MM.1S (cell line): Measurements from ENCODE around the gene CCBE1.

Experiments
- DNase-seq: peaks from one replicate; pipeline ENCODE4 v3.0.0-alpha.2; 2015
- H2AFZ ChIP-seq: fragments of 300-600 bp; sonication (generic); 2 replicates; pipeline ENCODE4 v1.6.0; 2016; ENCODE audit warnings: antibody characterized with exemption, low read length
- H3F3A ChIP-seq: fragments of 300-600 bp; sonication (generic); 2 replicates; pipeline ENCODE4 v1.6.1; 2016; ENCODE audit warnings: mild to moderate bottlenecking, antibody characterized with exemption, low read length, moderate library complexity, mixed read lengths; ENCODE audit not compliant: insufficient read depth
- H3K27ac ChIP-seq: fragments of 300-600 bp; sonication (generic); 2 replicates; pipeline ENCODE4 v1.5.1; 2016; ENCODE audit warnings: mild to moderate bottlenecking, low read length
- H3K27me3 ChIP-seq: fragments of 300-600 bp; sonication (generic); replicated peaks from 2 replicates; pipeline ENCODE4 v1.6.0; 2016; ENCODE audit warnings: low read length; ENCODE audit not compliant: insufficient read depth
- H3K36me3 ChIP-seq: fragments of 300-600 bp; sonication (generic); replicated peaks from 2 replicates; pipeline ENCODE4 v1.6.1; 2016; ENCODE audit warnings: mild to moderate bottlenecking, low read length, mixed read lengths; ENCODE audit not compliant: insufficient read depth
- H3K4me1 ChIP-seq: fragments of 300-600 bp; sonication (generic); 2 replicates; pipeline ENCODE4 v1.6.1; 2016; ENCODE audit warnings: low read length, mixed read lengths
- H3K4me2 ChIP-seq: fragments of 300-600 bp; sonication (generic); 2 replicates; pipeline ENCODE4 v1.6.0; 2016; ENCODE audit warnings: low read depth, low read length
- H3K4me3 ChIP-seq: fragments of 300-600 bp; sonication (generic); 2 replicates; pipeline ENCODE4 v1.5.1; 2016; ENCODE audit warnings: low read length, mixed read lengths
- H3K79me2 ChIP-seq: fragments of 300-600 bp; sonication (generic); 2 replicates; pipeline ENCODE4 v1.6.1; 2016; ENCODE audit warnings: mixed run types, low read length, mixed read lengths
- H3K9ac ChIP-seq: fragments of 300-600 bp; sonication (generic); 2 replicates; pipeline ENCODE4 v1.6.1; 2016; ENCODE audit warnings: low read length, mixed read lengths
- H3K9me2 ChIP-seq: fragments of 300-600 bp; sonication (generic); replicated peaks from 2 replicates; pipeline ENCODE4 v1.6.1; 2016; ENCODE audit warnings: mild to moderate bottlenecking, low read length, mixed read lengths; ENCODE audit not compliant: insufficient read depth
- H3K9me3 ChIP-seq: fragments of 300-600 bp; sonication (generic); replicated peaks from 2 replicates; pipeline ENCODE4 v1.6.1; 2016; ENCODE audit warnings: mild to moderate bottlenecking, low read length, mixed read lengths; ENCODE audit not compliant: insufficient read depth
- H4K20me1 ChIP-seq: fragments of 300-600 bp; sonication (generic); 2 replicates; pipeline ENCODE4 v1.6.1; 2016; ENCODE audit warnings: mild to moderate bottlenecking, low read length, moderate library complexity, mixed read lengths; ENCODE audit not compliant: insufficient read depth
- EZH2 ChIP-seq: fragments of 300-600 bp; sonication (generic); optimal IDR thresholded peaks from 2 replicates; pipeline ENCODE3; 2017; ENCODE audit warnings: low read depth, mild to moderate bottlenecking, antibody characterized with exemption, low read length, mixed read lengths
- EZH2phosphoT487 ChIP-seq: fragments of 300-600 bp; sonication (generic); IDR thresholded peaks from 2 replicates; pipeline ENCODE4 v1.6.1; 2018; ENCODE audit warnings: antibody characterized with exemption, low read length
- TF ChIP-seq, protein P1 (sequence below): fragments of 300-600 bp; sonication (generic); IDR thresholded peaks from 2 replicates; pipeline ENCODE4 v1.5.1; 2016; ENCODE audit warnings: antibody characterized with exemption, low read length, mixed read lengths

CCBE1 gene

GRCh38 chr18:59477849-59478248 lies 219.4 kb downstream of the CCBE1 start:
- Histone ChIP-seq H3K9ac (no peak overlapping the region), H3K79me2 (no peaks in the 10 kb centered on the region), H3K9me3 (no peaks in the 10 kb centered on the region), H3F3A (no peaks in the 10 kb centered on the region), H3K4me2 (no peak overlapping the region), H3K4me3 (no peak overlapping the region), H3K9me2 (no peaks in the 10 kb centered on the region), H3K27ac (no peak overlapping the region), H3K4me1 (no peaks in the 10 kb centered on the region), H3K36me3 (no peaks in the 10 kb centered on the region), H4K20me1 (no peaks in the 10 kb centered on the region), H2AFZ (no peak overlapping the region), H3K27me3 (no peaks in the 10 kb centered on the region)
- DNase-seq, result no peak
- TF ChIP-seq EZH2 (no peak), EZH2phosphoT487 (no peak)
- TF ChIP-seq, protein P1, sequence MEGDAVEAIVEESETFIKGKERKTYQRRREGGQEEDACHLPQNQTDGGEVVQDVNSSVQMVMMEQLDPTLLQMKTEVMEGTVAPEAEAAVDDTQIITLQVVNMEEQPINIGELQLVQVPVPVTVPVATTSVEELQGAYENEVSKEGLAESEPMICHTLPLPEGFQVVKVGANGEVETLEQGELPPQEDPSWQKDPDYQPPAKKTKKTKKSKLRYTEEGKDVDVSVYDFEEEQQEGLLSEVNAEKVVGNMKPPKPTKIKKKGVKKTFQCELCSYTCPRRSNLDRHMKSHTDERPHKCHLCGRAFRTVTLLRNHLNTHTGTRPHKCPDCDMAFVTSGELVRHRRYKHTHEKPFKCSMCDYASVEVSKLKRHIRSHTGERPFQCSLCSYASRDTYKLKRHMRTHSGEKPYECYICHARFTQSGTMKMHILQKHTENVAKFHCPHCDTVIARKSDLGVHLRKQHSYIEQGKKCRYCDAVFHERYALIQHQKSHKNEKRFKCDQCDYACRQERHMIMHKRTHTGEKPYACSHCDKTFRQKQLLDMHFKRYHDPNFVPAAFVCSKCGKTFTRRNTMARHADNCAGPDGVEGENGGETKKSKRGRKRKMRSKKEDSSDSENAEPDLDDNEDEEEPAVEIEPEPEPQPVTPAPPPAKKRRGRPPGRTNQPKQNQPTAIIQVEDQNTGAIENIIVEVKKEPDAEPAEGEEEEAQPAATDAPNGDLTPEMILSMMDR, result no peak

GRCh38 chr18:59470561-59471121 lies 226.6 kb downstream of the CCBE1 start:
- no peak overlapping the region for H2AFZ ChIP-seq
- H3K4me1 ChIP-seq, result no peaks in the 10 kb centered on the region
- DNase-seq, result no peak
- TF ChIP-seq EZH2phosphoT487, result no peak
- TF ChIP-seq EZH2, result no peak
- TF ChIP-seq, protein P1, result no peak
- H3K9me2 ChIP-seq, result no peaks in the 10 kb centered on the region
- no peaks in the 10 kb centered on the region for H3F3A ChIP-seq
- no peaks in the 10 kb centered on the region for H3K9me3 ChIP-seq
- no peak overlapping the region for H3K4me2 ChIP-seq
- H4K20me1 ChIP-seq, result no peaks in the 10 kb centered on the region
- no peak overlapping the region for H3K4me3 ChIP-seq
- no peak overlapping the region for H3K27ac ChIP-seq
- H3K79me2 ChIP-seq, result no peaks in the 10 kb centered on the region
- H3K36me3 ChIP-seq, result no peaks in the 10 kb centered on the region
- no peak overlapping the region for H3K9ac ChIP-seq
- no peaks in the 10 kb centered on the region for H3K27me3 ChIP-seq

DNA sequence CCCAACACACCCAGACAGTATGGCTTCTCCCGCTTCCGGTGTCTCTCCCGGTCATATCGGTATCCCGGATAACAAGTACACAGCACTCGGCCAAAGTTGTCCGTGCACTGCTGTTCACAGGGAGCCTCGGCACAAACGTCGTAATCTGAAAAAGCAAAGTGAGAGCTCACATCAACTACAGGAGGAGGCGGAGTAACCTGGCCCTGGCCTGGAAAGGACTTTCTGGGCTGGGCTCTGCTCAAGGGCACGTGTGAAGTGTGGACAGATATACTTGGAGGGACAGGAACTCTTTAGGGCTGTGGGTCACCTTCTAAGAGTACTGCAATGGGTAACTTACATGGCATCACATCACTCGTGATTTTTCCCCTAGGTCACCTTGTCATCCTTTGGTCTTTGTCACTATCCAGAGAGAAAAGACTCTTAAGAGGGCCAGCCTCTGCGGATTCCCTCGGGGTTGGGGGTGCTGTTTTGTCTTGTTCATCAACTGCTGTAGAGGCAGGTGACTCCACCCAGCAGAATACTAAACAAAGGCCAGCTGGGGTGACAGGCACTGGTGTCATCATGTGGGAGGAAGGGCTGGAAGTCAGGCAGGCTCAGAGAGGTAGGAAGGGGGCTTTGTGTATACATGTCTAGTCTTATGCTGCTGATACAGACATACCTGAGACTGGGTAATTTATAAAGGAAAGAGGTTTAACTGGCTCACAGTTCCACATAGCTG lies 227.6 kb downstream of the CCBE1 start:
- Histone ChIP-seq H3K36me3 (no peaks in the 10 kb centered on the region), H3K79me2 (no peaks in the 10 kb centered on the region), H3K9ac (no peak overlapping the region), H3K4me3 (no peak overlapping the region), H4K20me1 (no peaks in the 10 kb centered on the region), H3K4me2 (no peak overlapping the region), H3F3A (no peaks in the 10 kb centered on the region), H3K27ac (no peak overlapping the region), H2AFZ (no peak overlapping the region), H3K9me3 (no peaks in the 10 kb centered on the region), H3K9me2 (no peaks in the 10 kb centered on the region), H3K27me3 (no peaks in the 10 kb centered on the region), H3K4me1 (no peaks in the 10 kb centered on the region)
- TF ChIP-seq, protein P1, result no peak
- TF ChIP-seq EZH2 (no peak), EZH2phosphoT487 (no peak)
- DNase-seq, result no peak
